ENCODE data around the gene FUBP1.
"Not testable (repeated sequence)": the region's sequence is repeated elsewhere in the genome, so short reads cannot be mapped to it uniquely, and the experiment has no call there.

The FUBP1 gene

DNA sequence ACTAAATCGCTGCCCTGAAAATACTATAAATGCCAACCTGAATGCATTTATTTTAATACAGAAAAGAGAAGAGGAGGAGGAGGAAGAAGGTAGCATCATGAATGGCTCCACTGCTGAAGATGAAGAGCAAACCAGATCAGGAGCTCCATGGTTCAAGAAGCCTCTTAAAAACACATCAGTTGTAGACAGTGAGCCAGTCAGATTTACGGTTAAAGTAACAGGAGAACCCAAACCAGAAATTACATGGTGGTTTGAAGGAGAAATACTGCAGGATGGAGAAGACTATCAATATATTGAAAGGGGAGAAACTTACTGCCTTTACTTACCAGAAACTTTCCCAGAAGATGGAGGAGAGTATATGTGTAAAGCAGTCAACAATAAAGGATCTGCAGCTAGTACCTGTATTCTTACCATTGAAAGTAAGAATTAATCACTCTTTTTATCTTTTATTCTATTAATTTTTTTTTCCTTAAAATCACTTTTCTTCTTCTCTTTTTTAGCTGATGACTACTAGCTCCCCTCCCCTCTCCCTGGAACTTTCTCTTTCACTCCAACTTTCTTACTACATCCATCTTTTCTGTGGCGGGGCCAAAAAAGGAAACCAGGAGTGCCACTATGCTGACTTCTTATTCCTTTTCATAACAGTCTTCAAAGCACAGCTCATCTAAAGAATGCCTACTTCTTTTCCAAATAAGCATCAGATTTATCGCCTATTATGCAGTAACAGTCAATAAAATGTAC, 36.3 kb downstream of the FUBP1 start:
- H3K36me3 Mint-ChIP-seq = peaks cover 43% of the 10 kb centered on the region
- H3K27ac Mint-ChIP-seq = no peak overlapping the region
- H3K9me3 Mint-ChIP-seq = no peaks in the 10 kb centered on the region
- H3K27me3 Mint-ChIP-seq = no peaks in the 10 kb centered on the region
- no peak for ATAC-seq
- no peaks in the 10 kb centered on the region for H3K4me1 Mint-ChIP-seq
- no peak overlapping the region for H3K4me3 Mint-ChIP-seq

DNA sequence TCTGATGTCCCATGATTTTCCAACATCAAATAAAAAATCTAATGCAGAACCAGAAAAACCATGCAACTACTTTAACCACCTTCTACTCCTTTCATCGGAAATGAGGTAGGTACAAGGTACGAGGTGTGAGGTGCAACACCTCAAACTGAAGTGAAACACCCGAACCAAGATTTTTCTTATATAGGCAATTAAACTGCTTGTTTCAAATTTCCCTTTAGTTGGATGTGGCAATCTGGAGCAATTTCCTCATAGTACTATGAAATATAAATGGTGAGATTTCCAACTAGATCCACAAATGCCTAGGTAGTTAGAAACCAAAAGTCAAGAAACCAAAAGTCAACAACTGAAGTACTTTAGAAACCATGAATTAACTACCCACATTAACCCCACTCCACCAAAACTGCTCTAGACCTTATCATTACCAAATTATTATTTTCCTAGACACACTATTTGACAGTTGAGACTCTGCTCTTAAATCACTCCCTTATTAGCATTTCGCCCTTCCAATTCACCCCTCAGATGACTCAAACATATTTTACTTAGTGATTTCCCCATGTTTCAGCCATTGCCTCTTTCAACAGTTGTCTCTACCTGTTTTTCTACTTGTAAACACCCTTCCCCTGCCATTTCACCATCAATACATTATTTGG, 37.8 kb downstream of the FUBP1 start:
- no peaks in the 10 kb centered on the region for H3K9me3 Mint-ChIP-seq
- no peak overlapping the region for H3K4me3 Mint-ChIP-seq
- no peaks in the 10 kb centered on the region for H3K4me1 Mint-ChIP-seq
- no peak for ATAC-seq
- peaks cover 38% of the 10 kb centered on the region for H3K36me3 Mint-ChIP-seq
- no peak overlapping the region for H3K27ac Mint-ChIP-seq
- H3K27me3 Mint-ChIP-seq = no peaks in the 10 kb centered on the region

DNA sequence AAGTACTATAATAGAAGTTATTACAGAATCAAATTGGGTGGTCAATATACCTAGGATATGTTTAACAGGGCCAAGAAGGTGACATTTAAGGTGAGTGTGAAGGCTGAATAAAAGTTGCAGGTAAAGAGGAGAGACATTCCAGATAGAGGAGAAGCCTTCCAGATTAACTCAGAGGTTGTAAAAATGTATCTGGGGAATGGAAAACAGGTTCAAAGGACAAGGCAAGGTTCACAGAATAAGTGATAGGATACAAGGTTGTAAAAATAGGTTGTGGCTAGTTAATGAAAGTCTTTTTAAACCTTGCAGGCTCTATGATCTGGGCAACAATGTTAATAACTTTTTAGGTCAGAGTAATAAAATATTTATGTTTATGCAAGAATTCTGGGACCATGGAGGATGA, 40.2 kb downstream of the FUBP1 start:
- no peak overlapping the region for H3K4me3 Mint-ChIP-seq
- H3K9me3 Mint-ChIP-seq = no peaks in the 10 kb centered on the region
- H3K4me1 Mint-ChIP-seq = no peaks in the 10 kb centered on the region
- no peak for ATAC-seq
- H3K27ac Mint-ChIP-seq = no peak overlapping the region
- H3K27me3 Mint-ChIP-seq = no peaks in the 10 kb centered on the region
- H3K36me3 Mint-ChIP-seq = peaks cover 25% of the 10 kb centered on the region

DNA sequence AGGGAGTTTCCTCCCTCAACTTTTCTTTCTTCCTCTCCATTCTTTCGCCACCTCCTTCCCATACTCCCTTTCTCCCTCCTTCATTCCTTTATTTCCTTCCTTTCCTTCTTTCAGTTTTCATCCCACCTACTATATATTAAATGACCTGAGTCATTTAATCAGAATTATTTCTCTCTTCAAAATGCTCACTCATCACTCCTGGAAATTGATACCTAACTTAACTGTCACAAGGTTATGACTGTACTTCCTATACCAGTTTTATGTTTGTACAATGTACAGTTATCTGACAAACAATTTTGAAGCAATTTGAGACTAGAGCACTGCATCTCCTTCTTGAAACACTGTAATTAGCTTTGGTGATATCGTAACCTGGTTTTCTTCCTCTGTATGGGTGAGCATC, 49.1 kb downstream of the FUBP1 start:
- H3K27ac Mint-ChIP-seq = no peak overlapping the region
- H3K4me3 Mint-ChIP-seq = no peak overlapping the region
- no peaks in the 10 kb centered on the region for H3K9me3 Mint-ChIP-seq
- H3K27me3 Mint-ChIP-seq = no peaks in the 10 kb centered on the region
- H3K4me1 Mint-ChIP-seq = peaks cover 19% of the 10 kb centered on the region
- ATAC-seq = no peak
- H3K36me3 Mint-ChIP-seq = peaks cover 13% of the 10 kb centered on the region

DNA sequence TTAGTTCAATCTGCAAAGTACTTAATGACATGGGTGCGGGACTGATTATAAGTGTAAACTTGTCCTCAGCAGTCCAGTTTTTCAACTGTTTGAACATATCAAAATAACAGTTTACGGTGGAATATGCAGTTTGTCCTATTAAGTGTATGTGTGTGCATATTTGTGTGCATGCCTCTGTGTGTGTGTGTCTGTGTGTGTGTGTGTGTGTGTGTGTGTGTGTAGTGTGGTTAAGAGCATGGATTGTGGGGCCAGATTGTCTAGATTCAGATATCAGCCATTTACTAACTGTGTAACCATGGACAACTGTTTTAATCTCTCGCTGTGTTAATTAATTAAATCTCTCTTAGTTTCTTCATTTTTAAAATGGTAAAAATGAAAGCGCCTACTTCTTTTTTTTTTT, 51.5 kb downstream of the FUBP1 start:
- ATAC-seq = no peak
- H3K9me3 Mint-ChIP-seq = no peaks in the 10 kb centered on the region
- no peaks in the 10 kb centered on the region for H3K27me3 Mint-ChIP-seq
- H3K4me3 Mint-ChIP-seq = peak overlapping the region; percentile 53
- H3K4me1 Mint-ChIP-seq = peaks cover 19% of the 10 kb centered on the region
- H3K27ac Mint-ChIP-seq = peak overlapping the region; percentile 87
- H3K36me3 Mint-ChIP-seq = peaks cover 13% of the 10 kb centered on the region

DNA sequence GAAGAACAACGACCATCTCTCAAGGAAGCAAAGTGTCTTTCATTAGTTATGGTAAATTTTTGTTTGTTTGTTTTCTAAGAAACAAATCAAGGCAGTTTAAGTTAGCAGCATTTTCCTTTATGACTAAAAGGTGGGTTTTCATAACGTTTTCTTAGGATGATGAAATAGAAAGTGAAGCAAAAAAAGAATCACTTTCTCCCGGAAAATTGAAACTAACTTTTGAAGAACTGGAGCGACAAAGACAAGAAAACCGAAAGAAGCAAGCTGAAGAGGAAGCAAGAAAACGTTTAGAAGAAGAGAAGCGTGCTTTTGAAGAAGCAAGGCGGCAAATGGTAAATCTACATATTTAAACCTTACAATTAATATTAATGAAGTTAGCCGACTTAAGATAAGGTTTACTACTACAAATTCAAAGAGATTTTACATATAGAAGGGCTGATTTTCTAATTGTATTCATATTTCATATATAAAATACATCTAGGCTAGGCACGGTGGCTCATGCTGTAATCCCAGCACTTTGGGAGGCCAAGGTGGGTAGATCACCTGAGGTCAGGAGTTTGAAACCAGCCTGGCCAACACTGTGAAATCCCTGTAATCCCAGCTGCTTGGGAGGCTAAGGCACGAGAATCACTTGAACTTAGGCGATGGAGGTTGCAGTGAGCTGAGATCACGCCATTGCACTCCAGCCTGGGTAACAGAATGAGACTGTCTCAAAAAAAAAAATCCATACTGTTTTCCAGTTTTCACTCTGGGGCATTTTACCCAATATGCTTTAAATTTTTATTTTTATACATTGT, 52.1 kb downstream of the FUBP1 start:
- peaks cover 13% of the 10 kb centered on the region for H3K36me3 Mint-ChIP-seq
- peaks cover 19% of the 10 kb centered on the region for H3K4me1 Mint-ChIP-seq
- peak overlapping the region; percentile 87 for H3K27ac Mint-ChIP-seq
- peak overlapping the region; percentile 83 for H3K4me3 Mint-ChIP-seq
- no peak for ATAC-seq
- no peaks in the 10 kb centered on the region for H3K9me3 Mint-ChIP-seq
- H3K27me3 Mint-ChIP-seq = no peaks in the 10 kb centered on the region

DNA sequence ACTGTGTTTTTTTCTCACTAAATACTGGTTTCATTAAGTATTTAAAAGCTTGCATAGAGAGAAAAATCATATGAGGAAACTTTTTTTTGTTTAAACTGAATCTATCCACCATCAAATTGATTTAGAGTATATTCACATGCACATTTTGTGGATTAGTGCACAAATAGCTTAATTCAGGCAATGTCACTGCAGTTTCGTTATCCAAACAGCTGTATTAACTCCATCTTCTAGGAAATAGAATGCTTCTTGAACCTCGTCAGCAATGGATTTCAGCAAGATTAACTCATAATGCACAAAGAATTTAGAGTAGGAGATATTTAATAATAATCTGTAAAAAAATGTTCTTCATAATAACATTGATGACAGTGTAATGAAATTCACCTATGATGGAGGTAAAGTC, 52.9 kb downstream of the FUBP1 start:
- Mint-ChIP-seq H3K9me3 (no peaks in the 10 kb centered on the region), H3K4me3 (peak overlapping the region; percentile 83), H3K36me3 (peaks cover 13% of the 10 kb centered on the region), H3K27ac (peak overlapping the region; percentile 87), H3K4me1 (peaks cover 19% of the 10 kb centered on the region), H3K27me3 (no peaks in the 10 kb centered on the region)
- no peak for ATAC-seq

DNA sequence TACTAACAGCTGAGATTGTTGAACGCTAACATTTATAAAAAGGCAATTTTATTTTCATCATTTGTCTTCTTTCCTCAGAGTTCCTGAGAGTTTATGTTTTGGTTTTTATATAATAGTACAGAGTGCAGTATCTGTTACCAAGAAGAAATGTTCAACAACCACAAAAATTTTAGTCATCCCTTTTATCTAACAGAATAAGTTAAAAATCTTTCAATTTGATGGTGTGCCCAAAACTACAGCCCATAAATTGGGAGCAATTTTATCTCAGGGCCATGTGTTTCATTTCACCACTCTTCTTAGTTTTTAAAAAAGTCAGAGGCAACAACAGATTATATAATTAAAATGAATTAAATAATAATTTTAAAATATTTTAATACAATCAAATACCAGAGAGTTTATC, 53.4 kb downstream of the FUBP1 start:
- H3K36me3 Mint-ChIP-seq = peaks cover 10% of the 10 kb centered on the region

DNA sequence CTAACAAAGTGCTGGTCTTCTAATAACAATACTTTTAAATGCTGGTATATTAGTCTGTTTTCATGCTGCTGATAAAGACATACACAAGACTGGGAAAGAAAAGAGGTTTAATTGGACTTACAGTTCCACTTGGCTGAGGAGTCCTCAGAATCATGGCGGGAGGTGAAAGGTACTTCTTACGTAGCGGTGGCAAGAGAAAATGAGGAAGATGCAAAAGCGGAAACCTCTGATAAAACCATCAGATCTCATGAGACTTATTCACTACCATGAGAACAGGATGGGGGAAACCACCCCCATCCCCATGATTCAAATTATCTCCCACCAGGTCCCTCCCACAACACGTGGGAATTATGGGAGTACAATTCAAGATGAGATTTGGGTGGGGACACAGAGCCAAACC, 60.0 kb downstream of the FUBP1 start:
- not testable (repeated sequence) for ATAC-seq, H3K27me3 Mint-ChIP-seq, H3K4me1 Mint-ChIP-seq, H3K9me3 Mint-ChIP-seq, H3K27ac Mint-ChIP-seq, H3K36me3 Mint-ChIP-seq, H3K4me3 Mint-ChIP-seq

More for the DNA sequence above, 53.4 kb downstream of the FUBP1 start:
- no peaks in the 10 kb centered on the region for H3K27me3 Mint-ChIP-seq
- H3K4me1 Mint-ChIP-seq = peaks cover 19% of the 10 kb centered on the region
- H3K4me3 Mint-ChIP-seq = no peak overlapping the region
- H3K9me3 Mint-ChIP-seq = no peaks in the 10 kb centered on the region
- ATAC-seq = no peak
- H3K27ac Mint-ChIP-seq = no peak overlapping the region

DNA sequence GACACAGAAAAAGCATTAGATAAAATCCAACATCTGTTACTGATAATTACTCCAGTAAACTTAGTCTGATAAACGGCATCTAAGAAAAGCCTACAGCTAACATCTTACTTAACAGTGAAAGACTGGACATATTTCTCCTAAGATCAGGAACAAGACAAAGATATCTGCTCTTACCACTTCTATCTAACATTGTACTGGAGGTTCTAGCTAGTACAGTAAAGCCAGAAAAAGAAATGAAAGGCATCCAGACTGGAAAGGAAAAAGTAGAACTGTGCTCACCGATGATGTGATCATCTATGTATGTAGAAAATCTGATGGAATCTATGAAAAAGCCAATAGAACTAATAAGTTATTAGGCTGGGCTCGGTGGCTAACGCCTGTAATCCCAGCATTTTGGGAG, 68.8 kb downstream of the FUBP1 start:
- no peak for ATAC-seq
- Mint-ChIP-seq H3K9me3 (no peaks in the 10 kb centered on the region), H3K4me1 (no peaks in the 10 kb centered on the region), H3K4me3 (no peak overlapping the region), H3K27ac (no peak overlapping the region), H3K36me3 (no peaks in the 10 kb centered on the region), H3K27me3 (no peaks in the 10 kb centered on the region)

DNA sequence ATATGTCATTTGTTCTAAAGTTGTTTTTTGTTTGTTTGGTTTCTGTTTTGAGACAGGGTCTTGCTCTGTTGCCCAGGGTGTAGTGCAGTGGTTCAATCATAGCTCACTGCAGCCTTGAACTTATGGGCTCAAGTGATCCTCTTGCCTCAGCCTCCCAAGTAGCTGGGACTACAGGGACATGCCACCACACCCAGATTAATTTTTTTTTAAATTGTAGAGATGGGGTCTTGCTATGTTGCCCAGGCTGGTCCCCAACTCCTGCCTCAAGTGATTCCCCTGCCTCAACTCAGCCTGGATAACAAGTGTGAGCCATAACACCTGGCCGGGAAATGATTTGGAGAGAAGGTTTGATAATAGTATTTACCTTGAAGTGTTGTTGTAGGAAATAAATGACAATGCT, 72.2 kb downstream of the FUBP1 start:
- Mint-ChIP-seq H3K4me3 (no peak overlapping the region), H3K36me3 (no peaks in the 10 kb centered on the region), H3K27me3 (no peaks in the 10 kb centered on the region), H3K9me3 (no peaks in the 10 kb centered on the region), H3K4me1 (no peaks in the 10 kb centered on the region), H3K27ac (no peak overlapping the region)
- no peak for ATAC-seq

DNA sequence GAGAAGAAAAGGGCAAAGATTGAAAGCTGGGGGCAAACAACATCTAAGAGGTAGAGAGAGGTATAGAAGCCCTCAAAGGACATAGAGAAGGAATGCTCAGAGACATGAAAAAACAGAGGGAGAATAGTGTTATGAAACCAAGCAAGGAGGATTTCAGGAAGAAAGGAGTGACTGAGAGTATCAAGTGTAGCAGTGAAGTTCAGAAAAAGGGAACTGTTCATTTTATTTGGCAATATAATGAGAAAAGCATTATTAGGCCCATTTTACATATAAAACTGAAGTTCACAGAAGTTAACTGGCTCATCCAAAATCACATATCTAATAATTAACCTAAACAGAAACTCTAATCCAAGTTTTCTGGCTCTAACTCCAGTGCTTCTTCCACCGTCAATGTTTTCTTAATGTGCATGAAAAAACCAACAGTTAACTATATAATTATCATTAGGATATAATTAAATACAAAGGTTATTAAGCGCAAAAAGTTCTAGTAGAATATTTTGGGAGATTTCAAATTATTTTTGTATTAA, 72.8 kb downstream of the FUBP1 start:
- Mint-ChIP-seq H3K9me3 (no peaks in the 10 kb centered on the region), H3K4me3 (no peak overlapping the region), H3K4me1 (no peaks in the 10 kb centered on the region), H3K27ac (no peak overlapping the region), H3K36me3 (no peaks in the 10 kb centered on the region), H3K27me3 (no peaks in the 10 kb centered on the region)
- no peak for ATAC-seq

DNA sequence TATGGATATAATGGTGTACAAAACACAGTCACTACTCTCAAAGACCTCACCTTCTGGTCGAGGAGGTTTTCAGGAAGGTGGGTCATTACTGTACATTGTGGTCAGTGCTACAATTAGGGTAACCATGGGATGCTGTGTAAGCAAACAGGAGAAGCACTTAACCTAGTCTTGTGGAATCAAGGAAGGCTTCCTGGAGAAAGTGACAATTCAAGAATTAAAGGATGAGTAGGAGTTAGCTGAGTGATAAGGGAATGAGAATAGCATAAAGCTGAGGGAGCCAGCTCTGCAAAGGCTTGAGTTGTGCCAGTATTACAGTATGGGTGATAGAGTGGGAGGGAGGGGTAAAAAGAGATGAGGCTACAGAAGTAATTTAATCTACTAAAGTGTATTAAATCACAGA, 73.3 kb downstream of the FUBP1 start:
- Mint-ChIP-seq H3K36me3 (no peaks in the 10 kb centered on the region), H3K4me3 (no peak overlapping the region), H3K9me3 (no peaks in the 10 kb centered on the region), H3K27ac (no peak overlapping the region), H3K4me1 (no peaks in the 10 kb centered on the region), H3K27me3 (no peaks in the 10 kb centered on the region)
- no peak for ATAC-seq

DNA sequence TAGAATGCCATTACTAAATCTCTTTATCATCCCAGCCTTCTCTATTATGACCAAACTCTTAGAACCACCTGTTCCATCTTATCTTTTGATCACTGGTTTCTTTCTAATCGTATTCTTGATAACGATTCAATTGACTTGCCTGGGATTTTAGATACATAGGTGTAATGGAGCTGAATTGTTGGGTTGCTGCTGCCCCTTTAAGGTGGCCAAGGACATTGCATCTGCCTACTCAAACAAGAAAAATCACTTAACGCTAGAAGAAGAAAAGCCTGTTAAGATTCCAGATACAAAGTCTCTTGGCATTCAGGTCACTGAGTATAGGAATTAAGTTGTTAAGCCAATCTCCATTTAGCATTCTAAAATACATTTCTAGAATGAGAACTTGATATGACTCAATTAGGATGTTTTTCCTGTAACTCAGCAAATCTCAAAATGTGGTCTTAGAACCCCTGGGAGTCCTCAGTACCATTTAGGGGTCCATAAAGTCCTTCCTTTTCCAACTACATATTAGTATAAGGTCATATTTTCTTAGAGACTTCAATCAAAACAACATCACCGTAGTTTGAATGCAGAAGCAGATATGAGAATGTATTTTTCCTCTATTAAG, 78.1 kb downstream of the FUBP1 start:
- no peaks in the 10 kb centered on the region for H3K4me1 Mint-ChIP-seq
- H3K36me3 Mint-ChIP-seq = no peaks in the 10 kb centered on the region
- H3K9me3 Mint-ChIP-seq = no peaks in the 10 kb centered on the region
- no peak overlapping the region for H3K4me3 Mint-ChIP-seq
- H3K27me3 Mint-ChIP-seq = no peaks in the 10 kb centered on the region
- ATAC-seq = no peak
- no peak overlapping the region for H3K27ac Mint-ChIP-seq

DNA sequence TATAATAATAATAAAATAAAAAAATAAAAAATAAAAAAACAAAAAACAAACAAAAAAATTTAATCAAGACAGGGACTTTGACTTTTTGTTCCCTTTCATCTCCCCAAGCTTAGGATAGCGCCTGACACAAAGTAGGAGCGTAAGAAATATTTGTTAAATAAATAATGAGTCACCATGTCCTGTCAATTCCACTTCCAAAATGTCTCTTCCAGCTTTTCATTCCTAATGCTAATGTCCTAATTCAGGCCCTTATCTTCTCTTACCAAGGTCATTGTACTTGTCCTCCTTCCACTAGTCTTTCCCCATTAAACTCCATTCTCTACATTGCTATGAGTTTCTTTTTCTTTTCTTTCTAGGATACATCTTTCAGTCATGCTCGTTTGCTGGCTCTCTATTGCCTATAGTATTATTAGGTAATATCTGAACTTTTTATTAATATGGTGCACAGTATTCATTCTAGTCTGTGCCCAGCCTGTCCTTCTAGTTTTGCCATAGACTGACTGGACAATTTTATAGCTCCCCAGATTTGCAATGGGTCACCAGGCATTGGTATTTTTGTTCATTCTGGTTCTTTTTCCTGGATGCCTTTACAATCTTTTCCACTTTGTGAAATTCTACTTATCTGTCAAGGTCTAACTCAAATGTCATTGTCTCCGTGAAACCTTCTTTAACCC, 79.1 kb downstream of the FUBP1 start:
- no peak overlapping the region for H3K4me3 Mint-ChIP-seq
- ATAC-seq = no peak
- H3K27ac Mint-ChIP-seq = no peak overlapping the region
- H3K9me3 Mint-ChIP-seq = no peaks in the 10 kb centered on the region
- H3K4me1 Mint-ChIP-seq = no peaks in the 10 kb centered on the region
- no peaks in the 10 kb centered on the region for H3K27me3 Mint-ChIP-seq
- no peaks in the 10 kb centered on the region for H3K36me3 Mint-ChIP-seq
